Natural killer cell (primary cell): Measurements from ENCODE around the gene SOAT2. TPM values are rescaled to one million over a fixed set of nuclear protein-coding genes. Genes with fewer than 3 reads are reported as not detected.
A peak's percentile ranks its signal among the peaks of the same experiment; 100 is the strongest.

Source experiments
- ATAC-seq, 3 donors: fragments of 150-1000 bp in 2 of 3; fragments of 200-7000 bp in 1 of 3; cut with Tn5 transposase; 1 replicate in 1 of 3; 2 replicates in 2 of 3; pipeline ENCODE4 v1.10.0; 2021; ENCODE audit warnings: mild to moderate bottlenecking in 2 of 3, moderate library complexity in 2 of 3
- DNase-seq, 2 donors: peaks; one replicate each; pipeline versions ENCODE4 v3.0.0 to v3.0.0-alpha.2; 2013 to 2021; ENCODE audit warnings: mixed read lengths in 1 of 2
- H3K27ac ChIP-seq: one replicate; pipeline ENCODE4 v1.5.1; 2013; ENCODE audit warnings: mild to moderate bottlenecking, low read length
- H3K27me3 ChIP-seq: one replicate; pipeline ENCODE4 v1.6.1; 2013; ENCODE audit warnings: low read length; ENCODE audit not compliant: control insufficient read depth, insufficient read depth
- H3K36me3 ChIP-seq: one replicate; pipeline ENCODE4 v1.6.1; 2013; ENCODE audit warnings: low read length; ENCODE audit not compliant: control insufficient read depth, insufficient read depth
- H3K4me1 ChIP-seq: one replicate; pipeline ENCODE4 v1.6.1; 2013; ENCODE audit warnings: low read length; ENCODE audit not compliant: control insufficient read depth, insufficient read depth
- H3K4me3 ChIP-seq: one replicate; pipeline ENCODE4 v1.5.1; 2013; ENCODE audit warnings: low read length
- H3K9me3 ChIP-seq: one replicate; pipeline ENCODE4 v1.6.1; 2013; ENCODE audit warnings: low read length; ENCODE audit not compliant: control insufficient read depth, insufficient read depth
- H3K27ac Mint-ChIP-seq, 2 donors: one replicate each; pipeline ENCODE4 v1.8.0; 2022; ENCODE audit warnings: mild to moderate bottlenecking in 2 of 2, mixed read lengths in 2 of 2, moderate library complexity in 1 of 2
- H3K27me3 Mint-ChIP-seq, 2 donors: one replicate each; pipeline ENCODE4 v1.8.0; 2022; ENCODE audit warnings: low read depth in 2 of 2, mixed read lengths in 2 of 2
- H3K36me3 Mint-ChIP-seq: one replicate; pipeline ENCODE4 v1.8.0; 2022; ENCODE audit warnings: mixed read lengths
- H3K4me1 Mint-ChIP-seq, 2 donors: one replicate each; pipeline ENCODE4 v1.8.0; 2022; ENCODE audit warnings: mixed read lengths in 2 of 2
- H3K4me3 Mint-ChIP-seq: one replicate; pipeline ENCODE4 v1.8.0; 2022; ENCODE audit warnings: mild to moderate bottlenecking, moderate library complexity, mixed read lengths
- H3K9me3 Mint-ChIP-seq, 2 donors: one replicate each; pipeline ENCODE4 v1.8.0; 2022; ENCODE audit warnings: mixed read lengths in 2 of 2
- WGBS: methylation state at CpG from one replicate; pipeline ENCODE4 v1.1.7; 2013; ENCODE audit warnings: missing lambda C conversion rate; ENCODE audit not compliant: insufficient coverage; 5-methylcytosine and 5-hydroxymethylcytosine counted together
- intact Hi-C: fragments of 100-400 bp; cut with micrococcal nuclease; formaldehyde crosslinking; loops from one replicate; pipeline ENCODE4 v1.14.2; 2022
- total RNA-seq, 4 donors: library from RNA; stranded (reverse); fragments of 120-200 nt in 1 of 4; gene quantifications; one replicate each; pipeline versions ENCODE4 v1.2.3 to v1.2.4, GENCODE V29; 2013 to 2022
- TF ChIP-seq, protein P1 (sequence below): fragments of 200-600 bp; IDR thresholded peaks from one replicate; pipeline ENCODE4 v1.8.0; 2022; ENCODE audit warnings: antibody characterized with exemption

The SOAT2 gene
- total RNA-seq, 3 donors from 2014 or later (not counting 1 experiment from before 2014, with no cell fraction given), result not detected

DNA sequence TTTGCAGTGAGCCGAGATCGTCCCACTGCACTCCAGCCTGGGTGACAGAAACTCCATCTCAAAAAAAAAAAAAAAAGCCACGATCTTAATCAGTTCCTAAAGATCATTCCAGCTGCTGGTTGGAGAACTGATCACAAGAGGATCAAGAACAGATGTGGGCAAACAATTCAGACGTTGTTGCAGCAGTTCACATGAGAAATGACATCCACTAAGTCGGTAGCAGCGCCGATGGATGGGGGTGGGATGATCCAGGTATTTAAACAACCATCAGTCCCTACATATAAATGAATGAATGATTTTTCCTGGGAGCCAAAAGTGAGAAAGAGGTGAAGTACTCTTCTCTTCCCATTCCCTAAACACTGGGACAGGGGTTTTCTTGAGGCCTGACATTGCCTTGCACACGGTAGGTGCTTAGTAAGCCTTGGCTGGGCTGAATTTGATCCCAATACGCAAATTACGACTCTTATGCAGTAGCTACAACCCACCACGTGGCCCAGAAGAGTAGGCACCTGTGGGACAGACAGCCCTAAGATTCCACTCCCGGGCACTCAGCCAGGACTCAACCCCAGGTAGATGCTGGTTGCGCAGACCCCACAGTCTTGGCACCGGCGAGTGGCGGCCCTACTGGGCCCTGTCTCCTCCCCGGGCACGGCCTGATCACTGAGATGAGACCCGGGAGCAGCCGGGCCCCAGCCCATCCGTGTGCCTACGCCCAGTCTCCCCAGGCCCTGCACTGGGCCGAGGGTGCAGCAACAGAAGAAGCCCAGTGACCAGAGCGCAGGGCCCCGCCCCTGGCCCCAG, 24.7 kb upstream of the SOAT2 start:
- Mint-ChIP-seq H3K27me3 (no peaks in the 10 kb centered on the region), H3K4me3 (peak overlapping the region; percentile 97), H3K27ac (peak overlapping the region; percentile 91 to 95), H3K9me3 (no peaks in the 10 kb centered on the region), H3K36me3 (peaks cover 7% of the 10 kb centered on the region), H3K4me1 (peaks cover 52 to 56% of the 10 kb centered on the region in 2 donors)
- peak overlapping the region; percentile 56 for H3K27ac ChIP-seq
- peaks cover 20% of the 10 kb centered on the region for H3K4me1 ChIP-seq
- TF ChIP-seq, protein P1, sequence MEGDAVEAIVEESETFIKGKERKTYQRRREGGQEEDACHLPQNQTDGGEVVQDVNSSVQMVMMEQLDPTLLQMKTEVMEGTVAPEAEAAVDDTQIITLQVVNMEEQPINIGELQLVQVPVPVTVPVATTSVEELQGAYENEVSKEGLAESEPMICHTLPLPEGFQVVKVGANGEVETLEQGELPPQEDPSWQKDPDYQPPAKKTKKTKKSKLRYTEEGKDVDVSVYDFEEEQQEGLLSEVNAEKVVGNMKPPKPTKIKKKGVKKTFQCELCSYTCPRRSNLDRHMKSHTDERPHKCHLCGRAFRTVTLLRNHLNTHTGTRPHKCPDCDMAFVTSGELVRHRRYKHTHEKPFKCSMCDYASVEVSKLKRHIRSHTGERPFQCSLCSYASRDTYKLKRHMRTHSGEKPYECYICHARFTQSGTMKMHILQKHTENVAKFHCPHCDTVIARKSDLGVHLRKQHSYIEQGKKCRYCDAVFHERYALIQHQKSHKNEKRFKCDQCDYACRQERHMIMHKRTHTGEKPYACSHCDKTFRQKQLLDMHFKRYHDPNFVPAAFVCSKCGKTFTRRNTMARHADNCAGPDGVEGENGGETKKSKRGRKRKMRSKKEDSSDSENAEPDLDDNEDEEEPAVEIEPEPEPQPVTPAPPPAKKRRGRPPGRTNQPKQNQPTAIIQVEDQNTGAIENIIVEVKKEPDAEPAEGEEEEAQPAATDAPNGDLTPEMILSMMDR, result no peak
- no peaks in the 10 kb centered on the region for H3K9me3 ChIP-seq
- peaks cover 30% of the 10 kb centered on the region for H3K36me3 ChIP-seq
- intact Hi-C loops, result no loop called here
- no peaks in the 10 kb centered on the region for H3K27me3 ChIP-seq
- WGBS, result 16% methylated on average over 22 of the region's 25 CpGs
- ATAC-seq (peak in 2 of 3 donors; percentile 3 to 6), DNase-seq (peak in 1 of 2 donors; percentile 75)
- peak overlapping the region; percentile 70 for H3K4me3 ChIP-seq

DNA sequence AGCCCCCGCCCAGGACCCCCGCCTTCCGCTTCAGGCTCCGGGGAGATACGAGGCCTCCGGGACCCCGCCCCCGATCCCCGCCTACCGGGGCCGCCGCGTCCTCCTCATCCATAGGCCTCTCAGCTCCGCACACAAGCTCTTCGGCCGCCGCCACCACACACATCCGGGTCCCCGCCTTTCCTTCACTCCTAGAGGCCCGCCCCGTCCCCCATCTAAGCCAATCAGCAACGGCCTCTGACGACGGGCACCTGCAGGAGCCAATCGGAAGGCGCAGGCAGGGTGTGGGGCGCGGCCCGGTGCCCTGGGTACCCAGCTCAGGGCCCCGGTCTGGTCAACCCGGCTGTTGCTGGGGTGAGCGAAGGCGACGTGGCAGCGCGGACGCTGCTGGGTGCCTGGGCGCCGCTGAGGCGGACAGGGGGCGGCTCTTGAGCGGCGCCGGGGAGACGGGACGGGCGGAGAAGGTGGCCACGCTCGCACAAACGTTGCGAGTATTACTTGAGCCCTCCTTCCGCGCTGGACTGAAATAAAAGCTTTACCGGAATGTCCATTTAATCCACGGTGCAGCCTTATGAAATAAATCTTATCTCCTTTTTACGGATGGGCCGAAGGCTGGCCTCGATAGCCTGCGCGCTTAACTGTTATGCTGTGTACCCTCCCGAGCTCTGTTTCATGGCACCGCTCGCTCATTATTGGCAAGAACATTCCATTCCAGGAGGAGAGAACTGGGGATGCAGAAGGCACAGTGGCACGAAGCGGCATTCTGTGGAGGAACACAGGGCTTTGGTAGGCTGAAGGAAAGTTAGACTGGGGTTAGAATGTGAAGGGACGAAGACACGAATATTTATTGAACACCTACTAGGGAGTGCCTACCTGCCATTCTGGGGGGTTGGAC, 23.8 kb upstream of the SOAT2 start, which contains the start of gene SPRYD3:
Gene SPRYD3 (minus strand): TSS at position 165 of the 892 bp plus-strand sequence. CDS start 57 bp downstream, at position 108.
- Mint-ChIP-seq H3K4me3 (peak within 1 kb of the TSS; percentile 97), H3K27me3 (no peaks in the 10 kb centered on the region), H3K9me3 (no peaks in the 10 kb centered on the region), H3K36me3 (peaks cover 6% of the 10 kb centered on the region), H3K27ac (peak within 1 kb of the TSS; percentile 91 to 95), H3K4me1 (peaks cover 46 to 49% of the 10 kb centered on the region in 2 donors)
- DNase-seq, result peak; percentile 97 to 99
- Histone ChIP-seq H3K4me1 (peaks cover 20% of the 10 kb centered on the region), H3K4me3 (peak within 1 kb of the TSS; percentile 70), H3K9me3 (no peaks in the 10 kb centered on the region), H3K36me3 (peaks cover 23% of the 10 kb centered on the region), H3K27ac (peak within 1 kb of the TSS; percentile 76), H3K27me3 (no peaks in the 10 kb centered on the region)
- WGBS, result 4% methylated on average over 67 of the region's 67 CpGs
- ATAC-seq, result peak; percentile 97 to 99 (median 97)
- TF ChIP-seq, protein P1, result no peak
- intact Hi-C loops, result no loop called here

GRCh38 chr12:53082637-53083175, 20.6 kb upstream of the SOAT2 start:
- Mint-ChIP-seq H3K27me3 (peaks cover 7 to 8% of the 10 kb centered on the region in 2 donors), H3K4me3 (no peak overlapping the region), H3K9me3 (no peaks in the 10 kb centered on the region), H3K4me1 (peaks cover 24 to 26% of the 10 kb centered on the region in 2 donors), H3K27ac (no peak overlapping the region), H3K36me3 (no peaks in the 10 kb centered on the region)
- peaks cover 16% of the 10 kb centered on the region for H3K4me1 ChIP-seq
- intact Hi-C loops, result no loop called here
- TF ChIP-seq, protein P1, result no peak
- DNase-seq (no peak), ATAC-seq (no peak)
- no CpG with 5 or more reads among the region's 2 CpGs for WGBS
- no peak overlapping the region for H3K27ac ChIP-seq
- no peaks in the 10 kb centered on the region for H3K36me3 ChIP-seq
- H3K9me3 ChIP-seq, result no peaks in the 10 kb centered on the region
- no peak overlapping the region for H3K4me3 ChIP-seq
- H3K27me3 ChIP-seq, result no peaks in the 10 kb centered on the region
